ENCODE data around the gene APBB1. TPM values are rescaled to one million over a fixed set of nuclear protein-coding genes. Genes with fewer than 3 reads are reported as not detected.
A peak's percentile ranks its signal among the peaks of the same experiment; 100 is the strongest.

APBB1 gene
- total RNA-seq, 1 experiment from 2014 or later: 24.7 TPM

GRCh38 chr11:6388748-6389147 is 30.1 kb downstream of the APBB1 start:
- no peak overlapping the region for H3K4me3 ChIP-seq (ENCODE audit: low read length)
- no peaks in the 10 kb centered on the region for H3K9me2 ChIP-seq (replicated peaks; ENCODE audit: low read length)
- no peaks in the 10 kb centered on the region for H3F3A ChIP-seq (ENCODE audit: low read length, unreplicated experiment)
- no peak for DNase-seq
- no peak overlapping the region for H2AFZ ChIP-seq (ENCODE audit: low read length)
- no peak overlapping the region for H3K9ac ChIP-seq (ENCODE audit: low read length)
- TF ChIP-seq CTCF (conservative IDR thresholded peaks at IDR 0.05; ENCODE audit: low read depth, low read length) (no peak), EZH2 (IDR thresholded peaks at IDR 0.05; ENCODE audit: low read length, unreplicated experiment) (no peak), EZH2phosphoT487 (IDR thresholded peaks at IDR 0.05; ENCODE audit: borderline replicate concordance, low read length) (no peak)
- no peaks in the 10 kb centered on the region for H3K36me3 ChIP-seq (ENCODE audit: low read depth, low read length)
- H3K27ac ChIP-seq (ENCODE audit: low read length): no peak overlapping the region
- ChIA-PET POLR2A (ENCODE audit: unreplicated experiment) (no interaction called here), CTCF (interaction anchor here (0.6 to 1.3 kb wide), 2 partner anchors 9 to 1802 kb away, joined by 3 to 7 read pairs; no protein-coding TSS in a partner anchor)
- no peak overlapping the region for H3K4me2 ChIP-seq (ENCODE audit: low read length)
- H3K79me2 ChIP-seq (ENCODE audit: low read length): no peaks in the 10 kb centered on the region
- no peaks in the 10 kb centered on the region for H3K9me3 ChIP-seq (ENCODE audit: low read length)
- BruUV-seq (replicated peaks): no TSS peak
- no peak for ATAC-seq
- no peaks in the 10 kb centered on the region for H3K27me3 ChIP-seq (ENCODE audit: low read length)
- no peaks in the 10 kb centered on the region for H4K20me1 ChIP-seq (ENCODE audit: low read length)
- H3K4me1 ChIP-seq (ENCODE audit: insufficient read depth, low read length): peaks cover 12% of the 10 kb centered on the region
- intact Hi-C loops (cut with micrococcal nuclease): no loop called here

DNA sequence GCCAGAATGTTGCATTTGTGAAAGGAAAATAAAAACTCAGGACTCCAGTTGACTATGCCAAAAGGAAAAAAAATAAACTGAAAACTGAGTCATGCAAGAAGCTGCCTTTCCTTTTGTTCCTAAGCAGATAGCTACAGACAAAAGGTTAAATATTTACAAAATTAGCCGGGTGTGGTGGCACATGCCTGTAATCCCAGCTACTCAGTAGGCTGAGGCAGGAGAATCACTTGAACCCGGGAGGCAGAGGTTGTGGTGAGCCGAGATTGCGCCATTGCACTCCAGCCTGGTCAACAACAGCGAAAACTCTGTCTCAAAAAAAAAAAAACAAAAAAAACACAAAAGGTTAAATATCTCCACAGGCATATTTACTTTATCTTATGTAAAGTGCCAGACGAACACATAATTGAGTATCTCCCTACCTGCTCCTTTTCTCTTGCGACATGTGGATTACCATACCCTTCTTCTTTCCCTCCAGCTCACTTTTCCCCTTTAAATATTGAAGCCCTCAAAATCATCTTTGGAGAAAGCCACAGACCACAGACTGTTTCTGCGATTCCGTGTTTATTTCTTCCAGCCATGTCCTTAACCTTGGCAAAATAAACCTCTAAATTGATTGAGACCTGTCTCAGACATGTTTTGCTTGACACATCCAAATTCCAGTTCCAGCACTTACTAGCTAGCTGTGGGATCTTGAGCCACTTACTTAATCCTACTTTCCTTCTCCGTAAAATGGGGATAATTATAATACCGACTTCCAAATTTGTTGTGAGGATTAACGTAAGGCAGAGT is 30.9 kb downstream of the APBB1 start:
- H3K27ac ChIP-seq (ENCODE audit: low read length): no peak overlapping the region
- H3K4me1 ChIP-seq (ENCODE audit: insufficient read depth, low read length): peaks cover 12% of the 10 kb centered on the region
- no peaks in the 10 kb centered on the region for H3K79me2 ChIP-seq (ENCODE audit: low read length)
- no peaks in the 10 kb centered on the region for H4K20me1 ChIP-seq (ENCODE audit: low read length)
- no TSS peak for BruUV-seq (replicated peaks)
- H3K4me3 ChIP-seq (ENCODE audit: low read length): no peak overlapping the region
- no peaks in the 10 kb centered on the region for H3K36me3 ChIP-seq (ENCODE audit: low read depth, low read length)
- CTCF ChIA-PET: interaction anchor here (1.0 to 1.3 kb wide), 2 partner anchors 9 kb away, joined by 5 to 7 read pairs; no protein-coding TSS in a partner anchor
- H3K9me3 ChIP-seq (ENCODE audit: low read length): no peaks in the 10 kb centered on the region
- no peak overlapping the region for H3K9ac ChIP-seq (ENCODE audit: low read length)
- no peak for TF ChIP-seq EZH2phosphoT487 (IDR thresholded peaks at IDR 0.05; ENCODE audit: borderline replicate concordance, low read length)
- TF ChIP-seq EZH2 (IDR thresholded peaks at IDR 0.05; ENCODE audit: low read length, unreplicated experiment): no peak
- no peak for TF ChIP-seq CTCF (conservative IDR thresholded peaks at IDR 0.05; ENCODE audit: low read depth, low read length)
- H3F3A ChIP-seq (ENCODE audit: low read length, unreplicated experiment): no peaks in the 10 kb centered on the region
- peak overlapping the region; percentile 33 for H3K4me2 ChIP-seq (ENCODE audit: low read length)
- H3K27me3 ChIP-seq (ENCODE audit: low read length): no peaks in the 10 kb centered on the region
- H3K9me2 ChIP-seq (replicated peaks; ENCODE audit: low read length): no peaks in the 10 kb centered on the region
- POLR2A ChIA-PET (ENCODE audit: unreplicated experiment): interaction anchor here (0.7 kb wide), 1 partner anchor 9 kb away, joined by 9 read pairs; no protein-coding TSS in a partner anchor
- no peak for DNase-seq
- H2AFZ ChIP-seq (ENCODE audit: low read length): no peak overlapping the region
- no peak for ATAC-seq
- intact Hi-C loops (cut with micrococcal nuclease): no loop called here
